GM18526 (cell line): Measurements from ENCODE around the gene TOMM40L.

ENCODE experiments used
- POLR2A ChIP-seq: IDR thresholded peaks from 3 replicates; pipeline ENCODE4 v1.6.1; 2011; ENCODE audit not compliant: insufficient read length; ENCODE audit errors: extremely low read depth

TOMM40L gene

GRCh38 chr1:161206411-161207140 is 19.3 kb upstream of the TOMM40L start:
- no peak for TF ChIP-seq POLR2A

GRCh38 chr1:161207173-161207572 is 18.7 kb upstream of the TOMM40L start:
- TF ChIP-seq POLR2A: no peak

- no peak for TF ChIP-seq POLR2A
Observed at GRCh38 chr1:161209790-161210409, 16.0 kb upstream of the TOMM40L start.

- no peak for TF ChIP-seq POLR2A
Observed at GRCh38 chr1:161214369-161214768, 11.5 kb upstream of the TOMM40L start.

- no peak for TF ChIP-seq POLR2A
Observed at GRCh38 chr1:161215076-161215475, 10.8 kb upstream of the TOMM40L start, which contains the start of gene FCER1G. TSS of gene FCER1G (plus strand) at chr1:161215295. CDS start at chr1:161215322, 27 bp downstream.

- no peak for TF ChIP-seq POLR2A
Observed at GRCh38 chr1:161216945-161217712, 8.7 kb upstream of the TOMM40L start.

DNA sequence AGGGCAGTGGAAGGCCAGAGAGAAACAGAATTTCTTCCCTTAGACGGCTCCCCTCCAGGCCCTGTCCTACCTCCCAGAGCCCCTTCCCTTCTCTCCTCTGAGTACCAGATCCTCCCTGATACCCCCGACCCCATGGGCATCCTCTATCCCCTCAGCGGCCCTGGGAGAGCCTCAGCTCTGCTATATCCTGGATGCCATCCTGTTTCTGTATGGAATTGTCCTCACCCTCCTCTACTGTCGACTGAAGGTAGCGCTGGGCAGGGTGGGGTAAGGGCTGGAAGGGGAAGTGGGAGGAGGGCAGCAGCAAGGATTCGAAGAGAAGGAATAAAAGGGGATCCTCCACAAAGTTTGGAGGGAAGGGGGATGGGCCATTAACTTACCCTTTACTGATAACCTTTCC is 8.0 kb upstream of the TOMM40L start:
- no peak for TF ChIP-seq POLR2A

- TF ChIP-seq POLR2A: no peak
Observed at GRCh38 chr1:161218301-161219077, 7.4 kb upstream of the TOMM40L start.

GRCh38 chr1:161219078-161219892 is 6.6 kb upstream of the TOMM40L start:
- no peak for TF ChIP-seq POLR2A

GRCh38 chr1:161220002-161220401 is 5.9 kb upstream of the TOMM40L start:
- no peak for TF ChIP-seq POLR2A

GRCh38 chr1:161222175-161223019 is 3.5 kb upstream of the TOMM40L start:
- TF ChIP-seq POLR2A: no peak

- no peak for TF ChIP-seq POLR2A
Observed at GRCh38 chr1:161223805-161224694, 1.8 kb upstream of the TOMM40L start.

- no peak for TF ChIP-seq POLR2A
Observed at GRCh38 chr1:161225178-161225533, 704 bp upstream of the TOMM40L start.
